ENCODE measurements around the gene NR0B2. TPM values are rescaled to one million over a fixed set of nuclear protein-coding genes. Genes with fewer than 3 reads are reported as not detected.
"Not testable (repeated sequence)": the region's sequence is repeated elsewhere in the genome, so short reads cannot be mapped to it uniquely, and the experiment has no call there.

NR0B2 gene
- total RNA-seq, 1 experiment from 2014 or later: 0.34 TPM

DNA sequence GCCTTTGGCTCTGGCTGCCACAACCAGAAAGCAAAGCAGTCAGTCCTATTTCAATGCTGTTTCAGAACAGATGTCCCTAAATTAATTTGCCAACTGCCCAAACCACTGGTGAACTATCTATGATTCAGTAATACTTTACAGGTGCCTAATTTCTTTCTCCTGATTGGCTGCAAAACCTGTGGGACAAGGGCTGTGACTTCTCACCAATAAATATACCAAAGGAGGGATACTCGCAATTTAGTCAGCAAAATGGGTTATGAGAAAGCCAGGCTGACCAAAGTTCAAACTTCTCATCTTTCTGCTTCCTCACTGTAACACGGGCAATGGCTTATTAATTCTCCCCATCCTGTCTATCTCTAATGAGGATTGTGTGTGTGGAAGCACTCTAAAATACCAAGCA is 36.4 kb downstream of the NR0B2 start:
- Mint-ChIP-seq H3K4me3 (ENCODE audit: unreplicated experiment) (no peak overlapping the region), H3K27me3 (ENCODE audit: insufficient read depth, unreplicated experiment) (no peaks in the 10 kb centered on the region), H3K4me1 (ENCODE audit: low read depth, unreplicated experiment) (no peaks in the 10 kb centered on the region), H3K36me3 (ENCODE audit: insufficient read depth, unreplicated experiment) (peaks cover 19% of the 10 kb centered on the region), H3K27ac (ENCODE audit: unreplicated experiment) (no peak overlapping the region), H3K9me3 (ENCODE audit: unreplicated experiment) (no peaks in the 10 kb centered on the region)
- TF ChIP-seq, protein P1, sequence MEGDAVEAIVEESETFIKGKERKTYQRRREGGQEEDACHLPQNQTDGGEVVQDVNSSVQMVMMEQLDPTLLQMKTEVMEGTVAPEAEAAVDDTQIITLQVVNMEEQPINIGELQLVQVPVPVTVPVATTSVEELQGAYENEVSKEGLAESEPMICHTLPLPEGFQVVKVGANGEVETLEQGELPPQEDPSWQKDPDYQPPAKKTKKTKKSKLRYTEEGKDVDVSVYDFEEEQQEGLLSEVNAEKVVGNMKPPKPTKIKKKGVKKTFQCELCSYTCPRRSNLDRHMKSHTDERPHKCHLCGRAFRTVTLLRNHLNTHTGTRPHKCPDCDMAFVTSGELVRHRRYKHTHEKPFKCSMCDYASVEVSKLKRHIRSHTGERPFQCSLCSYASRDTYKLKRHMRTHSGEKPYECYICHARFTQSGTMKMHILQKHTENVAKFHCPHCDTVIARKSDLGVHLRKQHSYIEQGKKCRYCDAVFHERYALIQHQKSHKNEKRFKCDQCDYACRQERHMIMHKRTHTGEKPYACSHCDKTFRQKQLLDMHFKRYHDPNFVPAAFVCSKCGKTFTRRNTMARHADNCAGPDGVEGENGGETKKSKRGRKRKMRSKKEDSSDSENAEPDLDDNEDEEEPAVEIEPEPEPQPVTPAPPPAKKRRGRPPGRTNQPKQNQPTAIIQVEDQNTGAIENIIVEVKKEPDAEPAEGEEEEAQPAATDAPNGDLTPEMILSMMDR (IDR thresholded peaks at IDR 0.05; ENCODE audit: insufficient read depth in 1 of 2, low read depth in 1 of 2, low read length in 1 of 2, severe bottlenecking in 1 of 2, unreplicated experiment in 1 of 2): no peak
- ChIA-PET POLR2A (no interaction called here), CTCF (no interaction called here)
- Histone ChIP-seq H3K36me3 (ENCODE audit: control insufficient read depth, insufficient read depth, low read length) (no peaks in the 10 kb centered on the region), H3K9me3 (no peaks in the 10 kb centered on the region), H3K27me3 (replicated peaks; ENCODE audit: control insufficient read depth, insufficient read depth, low read length) (no peaks in the 10 kb centered on the region), H3K4me1 (no peaks in the 10 kb centered on the region), H3K4me3 (ENCODE audit: low read depth, low read length) (no peak overlapping the region)
- DNase-seq: no peak
- TSS peak; percentile 22 for BruUV-seq (replicated peaks)
- intact Hi-C loops (cut with micrococcal nuclease; ENCODE audit: unreplicated experiment): loop anchor here (10.0 kb wide), 1 partner anchor 273 kb away; no protein-coding TSS in a partner anchor

DNA sequence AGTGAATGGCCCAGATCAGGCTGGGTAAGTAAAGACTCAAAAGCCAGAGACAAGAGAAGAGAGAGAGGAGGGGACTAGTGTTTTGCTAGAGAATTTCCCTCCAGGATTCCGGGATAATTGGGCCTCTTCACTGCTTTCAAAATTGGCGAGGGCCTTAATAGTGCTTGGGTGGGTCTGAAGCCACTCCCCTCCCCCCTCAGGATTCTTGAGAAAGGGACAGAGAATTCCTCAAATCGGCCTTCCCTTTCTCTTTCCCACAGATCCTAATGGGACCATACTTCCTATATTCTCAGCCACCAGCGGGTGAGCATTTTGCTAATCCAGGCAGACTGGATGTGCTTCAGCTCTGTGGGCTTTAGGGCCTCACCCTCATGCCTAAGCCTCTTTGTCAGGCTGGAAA is 38.9 kb downstream of the NR0B2 start:
- no peaks in the 10 kb centered on the region for H3K36me3 ChIP-seq (ENCODE audit: control insufficient read depth, insufficient read depth, low read length)
- H3K36me3 Mint-ChIP-seq (ENCODE audit: insufficient read depth, unreplicated experiment): peaks cover under 1% of the 10 kb centered on the region
- no peak for DNase-seq
- no peaks in the 10 kb centered on the region for H3K4me1 ChIP-seq
- POLR2A ChIA-PET: no interaction called here
- H3K9me3 ChIP-seq: no peaks in the 10 kb centered on the region
- no peaks in the 10 kb centered on the region for H3K27me3 ChIP-seq (replicated peaks; ENCODE audit: control insufficient read depth, insufficient read depth, low read length)
- H3K4me3 ChIP-seq (ENCODE audit: low read depth, low read length): no peak overlapping the region
- CTCF ChIA-PET: no interaction called here
- intact Hi-C loops (cut with micrococcal nuclease; ENCODE audit: unreplicated experiment): loop anchor here (10.0 kb wide), 1 partner anchor 270 kb away; no protein-coding TSS in a partner anchor
- H3K9me3 Mint-ChIP-seq (ENCODE audit: unreplicated experiment): no peaks in the 10 kb centered on the region
- no peaks in the 10 kb centered on the region for H3K27me3 Mint-ChIP-seq (ENCODE audit: insufficient read depth, unreplicated experiment)
- no TSS peak for BruUV-seq (replicated peaks)
- no peaks in the 10 kb centered on the region for H3K4me1 Mint-ChIP-seq (ENCODE audit: low read depth, unreplicated experiment)
- H3K4me3 Mint-ChIP-seq (ENCODE audit: unreplicated experiment): no peak overlapping the region
- TF ChIP-seq, protein P1 (IDR thresholded peaks at IDR 0.05; ENCODE audit: insufficient read depth in 1 of 2, low read depth in 1 of 2, low read length in 1 of 2, severe bottlenecking in 1 of 2, unreplicated experiment in 1 of 2): no peak
- H3K27ac Mint-ChIP-seq (ENCODE audit: unreplicated experiment): no peak overlapping the region

DNA sequence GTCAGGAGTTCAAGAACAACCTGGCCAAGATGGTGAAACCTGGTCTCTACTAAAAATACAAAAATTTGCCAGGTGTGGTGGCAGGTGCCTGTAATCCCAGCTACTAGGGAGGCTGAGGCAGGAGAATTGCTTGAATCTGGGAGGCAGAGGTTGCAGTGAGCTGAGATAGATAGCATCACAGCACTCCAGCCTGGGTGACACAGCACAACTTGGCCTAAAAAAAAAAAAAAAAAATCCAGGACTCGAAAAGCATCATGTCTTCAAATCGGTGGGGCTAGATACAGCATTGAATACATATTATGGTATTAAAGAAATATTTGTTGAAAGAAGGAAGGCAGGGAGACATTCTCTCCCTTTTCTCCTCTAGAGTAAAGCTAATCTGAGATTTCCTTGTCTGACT is 40.7 kb downstream of the NR0B2 start:
- H3K9me3 Mint-ChIP-seq (ENCODE audit: unreplicated experiment); H3K9me3 ChIP-seq; H3K4me1 ChIP-seq; H3K27me3 Mint-ChIP-seq (ENCODE audit: insufficient read depth, unreplicated experiment); H3K36me3 ChIP-seq (ENCODE audit: control insufficient read depth, insufficient read depth, low read length); BruUV-seq (replicated peaks); H3K27ac Mint-ChIP-seq (ENCODE audit: unreplicated experiment); H3K4me3 Mint-ChIP-seq (ENCODE audit: unreplicated experiment); CTCF ChIA-PET; DNase-seq; H3K4me1 Mint-ChIP-seq (ENCODE audit: low read depth, unreplicated experiment); H3K4me3 ChIP-seq (ENCODE audit: low read depth, low read length); H3K36me3 Mint-ChIP-seq (ENCODE audit: insufficient read depth, unreplicated experiment); H3K27me3 ChIP-seq (replicated peaks; ENCODE audit: control insufficient read depth, insufficient read depth, low read length): not testable (repeated sequence)
- POLR2A ChIA-PET: interaction anchor here (0.6 kb wide), 1 partner anchor 11 kb away, joined by 3 read pairs; no protein-coding TSS in a partner anchor
- intact Hi-C loops (cut with micrococcal nuclease; ENCODE audit: unreplicated experiment): loop anchor here (10.0 kb wide), 1 partner anchor 268 kb away; no protein-coding TSS in a partner anchor

Data from Caco-2 (cell line).